Measurements from ENCODE around the gene COG5. TPM values are rescaled to one million over a fixed set of nuclear protein-coding genes. Genes with fewer than 3 reads are reported as not detected.

COG5 gene
- total RNA-seq, 1 experiment from 2014 or later: 28.8 TPM

- in situ Hi-C loops (cut with HindIII; ENCODE audit: low pct_unique_long_range_greater_than_20kb, low sequenced_read_pairs): no loop called here
These were observed 355.2 kb downstream of the COG5 start for GRCh38 chr7:107208563-107208962.

GRCh38 chr7:107208024-107208521, 355.6 kb downstream of the COG5 start:
- no peak for DNase-seq (ENCODE audit: low read depth, low spot score)
- in situ Hi-C loops (cut with HindIII; ENCODE audit: low pct_unique_long_range_greater_than_20kb, low sequenced_read_pairs): no loop called here

More at GRCh38 chr7:107208563-107208962, 355.2 kb downstream of the COG5 start:
- no peak for DNase-seq (ENCODE audit: low read depth, low spot score)

- in situ Hi-C loops (cut with HindIII; ENCODE audit: low pct_unique_long_range_greater_than_20kb, low sequenced_read_pairs): no loop called here
These were observed 356.3 kb downstream of the COG5 start for GRCh38 chr7:107207459-107207858.

GRCh38 chr7:107206706-107207105, 357.0 kb downstream of the COG5 start:
- in situ Hi-C loops (cut with HindIII; ENCODE audit: low pct_unique_long_range_greater_than_20kb, low sequenced_read_pairs): no loop called here

More at GRCh38 chr7:107207459-107207858, 356.3 kb downstream of the COG5 start:
- DNase-seq (ENCODE audit: low read depth, low spot score): no peak

GRCh38 chr7:107206136-107206535, 357.6 kb downstream of the COG5 start:
- in situ Hi-C loops (cut with HindIII; ENCODE audit: low pct_unique_long_range_greater_than_20kb, low sequenced_read_pairs): no loop called here
- no peak for DNase-seq (ENCODE audit: low read depth, low spot score)

More at GRCh38 chr7:107206706-107207105, 357.0 kb downstream of the COG5 start:
- DNase-seq (ENCODE audit: low read depth, low spot score): no peak

GRCh38 chr7:107203607-107204006, 360.1 kb downstream of the COG5 start:
- in situ Hi-C loops (cut with HindIII; ENCODE audit: low pct_unique_long_range_greater_than_20kb, low sequenced_read_pairs): no loop called here
- no peak for DNase-seq (ENCODE audit: low read depth, low spot score)

GRCh38 chr7:107201795-107202450, 361.8 kb downstream of the COG5 start:
- peak; percentile 76 for DNase-seq (ENCODE audit: low read depth, low spot score)
- in situ Hi-C loops (cut with HindIII; ENCODE audit: low pct_unique_long_range_greater_than_20kb, low sequenced_read_pairs): no loop called here

GRCh38 chr7:107196834-107197610, 366.7 kb downstream of the COG5 start:
- DNase-seq (ENCODE audit: low read depth, low spot score): no peak
- in situ Hi-C loops (cut with HindIII; ENCODE audit: low pct_unique_long_range_greater_than_20kb, low sequenced_read_pairs): loop anchor here (25.0 kb wide), 1 partner anchor 515 kb away; no protein-coding TSS in a partner anchor

- no peak for DNase-seq (ENCODE audit: low read depth, low spot score)
- in situ Hi-C loops (cut with HindIII; ENCODE audit: low pct_unique_long_range_greater_than_20kb, low sequenced_read_pairs): loop anchor here (25.0 kb wide), 1 partner anchor 518 kb away; no protein-coding TSS in a partner anchor
These were observed 369.7 kb downstream of the COG5 start for GRCh38 chr7:107194052-107194451.

GRCh38 chr7:107190090-107190489, 373.6 kb downstream of the COG5 start:
- in situ Hi-C loops (cut with HindIII; ENCODE audit: low pct_unique_long_range_greater_than_20kb, low sequenced_read_pairs): loop anchor here (25.0 kb wide), 1 partner anchor 522 kb away; no protein-coding TSS in a partner anchor
- no peak for DNase-seq (ENCODE audit: low read depth, low spot score)

GRCh38 chr7:107187774-107188173, 375.9 kb downstream of the COG5 start:
- in situ Hi-C loops (cut with HindIII; ENCODE audit: low pct_unique_long_range_greater_than_20kb, low sequenced_read_pairs): loop anchor here (25.0 kb wide), 1 partner anchor 525 kb away; no protein-coding TSS in a partner anchor
- no peak for DNase-seq (ENCODE audit: low read depth, low spot score)

GRCh38 chr7:107186240-107186639, 377.5 kb downstream of the COG5 start:
- in situ Hi-C loops (cut with HindIII; ENCODE audit: low pct_unique_long_range_greater_than_20kb, low sequenced_read_pairs): loop anchor here (25.0 kb wide), 1 partner anchor 526 kb away; no protein-coding TSS in a partner anchor
- no peak for DNase-seq (ENCODE audit: low read depth, low spot score)

GRCh38 chr7:107185716-107186115, 378.0 kb downstream of the COG5 start:
- no peak for DNase-seq (ENCODE audit: low read depth, low spot score)
- in situ Hi-C loops (cut with HindIII; ENCODE audit: low pct_unique_long_range_greater_than_20kb, low sequenced_read_pairs): loop anchor here (25.0 kb wide), 1 partner anchor 527 kb away; no protein-coding TSS in a partner anchor

- in situ Hi-C loops (cut with HindIII; ENCODE audit: low pct_unique_long_range_greater_than_20kb, low sequenced_read_pairs): loop anchor here (25.0 kb wide), 1 partner anchor 531 kb away; no protein-coding TSS in a partner anchor
These were observed 382.5 kb downstream of the COG5 start for GRCh38 chr7:107181172-107181571.

GRCh38 chr7:107180378-107180777, 383.3 kb downstream of the COG5 start:
- in situ Hi-C loops (cut with HindIII; ENCODE audit: low pct_unique_long_range_greater_than_20kb, low sequenced_read_pairs): loop anchor here (25.0 kb wide), 1 partner anchor 532 kb away; no protein-coding TSS in a partner anchor
- no peak for DNase-seq (ENCODE audit: low read depth, low spot score)

More at GRCh38 chr7:107181172-107181571, 382.5 kb downstream of the COG5 start:
- no peak for DNase-seq (ENCODE audit: low read depth, low spot score)

- in situ Hi-C loops (cut with HindIII; ENCODE audit: low pct_unique_long_range_greater_than_20kb, low sequenced_read_pairs): loop anchor here (25.0 kb wide), 1 partner anchor 533 kb away; no protein-coding TSS in a partner anchor
- no peak for DNase-seq (ENCODE audit: low read depth, low spot score)
These were observed 384.2 kb downstream of the COG5 start for GRCh38 chr7:107179326-107180164.

GRCh38 chr7:107173691-107174406, 389.9 kb downstream of the COG5 start:
- in situ Hi-C loops (cut with HindIII; ENCODE audit: low pct_unique_long_range_greater_than_20kb, low sequenced_read_pairs): no loop called here
- peak; percentile 93 for DNase-seq (ENCODE audit: low read depth, low spot score)
